NCI-H187 (cell line): ENCODE data around the gene SLC24A5.

ENCODE experiments used
- DNase-seq, 2 experiments: peaks; one replicate each; lab custom pipeline; 2025; lab: John Stamatoyannopoulos, UW

SLC24A5 gene

GRCh38 chr15:48120745-48121144 is at the start of gene SLC24A5:
SLC24A5 (plus strand) TSS chr15:48120990; CDS start chr15:48121045, 55 bp downstream.
- no peak for DNase-seq

- no peak for DNase-seq
Measured at GRCh38 chr15:48072941-48073340, 47.8 kb upstream of the SLC24A5 start.

- no peak for DNase-seq
Measured at GRCh38 chr15:48073881-48074280, 46.9 kb upstream of the SLC24A5 start.

GRCh38 chr15:48076454-48076853 is 44.3 kb upstream of the SLC24A5 start:
- no peak for DNase-seq

- DNase-seq, result no peak
Measured at GRCh38 chr15:48077616-48078184, 43.1 kb upstream of the SLC24A5 start.

- peak in 1 of 2 experiments; percentile 3 for DNase-seq
Measured at GRCh38 chr15:48084759-48085590, 35.8 kb upstream of the SLC24A5 start.

GRCh38 chr15:48085591-48085930 is 35.2 kb upstream of the SLC24A5 start:
- no peak for DNase-seq

GRCh38 chr15:48086133-48086532 is 34.7 kb upstream of the SLC24A5 start:
- DNase-seq, result no peak

- DNase-seq, result no peak
Measured at GRCh38 chr15:48086576-48086975, 34.2 kb upstream of the SLC24A5 start.

GRCh38 chr15:48087844-48088243 is 32.9 kb upstream of the SLC24A5 start:
- DNase-seq, result no peak

GRCh38 chr15:48089702-48090101 is 31.1 kb upstream of the SLC24A5 start:
- peak in 1 of 2 experiments; percentile 17 for DNase-seq

- no peak for DNase-seq
Measured at GRCh38 chr15:48090115-48090514, 30.7 kb upstream of the SLC24A5 start.

- no peak for DNase-seq
Measured at GRCh38 chr15:48090666-48091065, 30.1 kb upstream of the SLC24A5 start.

- no peak for DNase-seq
Measured at GRCh38 chr15:48091522-48091921, 29.3 kb upstream of the SLC24A5 start.

GRCh38 chr15:48096355-48096786 is 24.4 kb upstream of the SLC24A5 start:
- no peak for DNase-seq

GRCh38 chr15:48096813-48097212 is 24.0 kb upstream of the SLC24A5 start:
- DNase-seq, result no peak

- DNase-seq, result no peak
Measured at GRCh38 chr15:48097264-48097663, 23.5 kb upstream of the SLC24A5 start.

GRCh38 chr15:48101376-48101961 is 19.3 kb upstream of the SLC24A5 start:
- DNase-seq, result no peak

GRCh38 chr15:48102167-48102566 is 18.6 kb upstream of the SLC24A5 start:
- DNase-seq, result no peak

GRCh38 chr15:48103647-48104046 is 17.1 kb upstream of the SLC24A5 start:
- no peak for DNase-seq

GRCh38 chr15:48105936-48106335 is 14.9 kb upstream of the SLC24A5 start:
- DNase-seq, result no peak

GRCh38 chr15:48109212-48109611 is 11.6 kb upstream of the SLC24A5 start:
- DNase-seq, result no peak

- no peak for DNase-seq
Measured at GRCh38 chr15:48109856-48110531, 10.8 kb upstream of the SLC24A5 start.
